ENCODE data around the gene PLP1.

DNA sequence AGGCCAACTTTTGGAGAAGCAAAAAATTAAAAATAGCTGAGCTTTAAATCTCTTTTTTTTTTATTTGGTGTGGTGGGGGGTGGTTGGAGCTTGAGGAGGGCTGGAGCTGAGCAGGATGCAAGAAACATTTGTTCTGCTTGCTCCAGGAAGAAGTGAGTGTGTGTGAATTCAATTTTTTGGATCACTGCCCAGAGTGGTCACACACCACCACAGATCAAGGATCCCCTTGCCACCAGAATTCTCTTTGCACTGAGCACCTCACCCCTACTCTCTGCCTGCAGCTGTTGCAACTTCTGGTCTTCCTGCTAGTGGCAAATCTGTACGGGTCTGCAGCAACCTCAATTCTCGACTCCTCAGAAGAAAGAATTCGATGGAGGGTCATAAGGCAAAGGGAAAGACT lies 19.9 kb upstream of the PLP1 start:
- TF ChIP-seq POLR2A (IDR thresholded peaks at IDR 0.05) = no peak
- TF ChIP-seq, protein P1, sequence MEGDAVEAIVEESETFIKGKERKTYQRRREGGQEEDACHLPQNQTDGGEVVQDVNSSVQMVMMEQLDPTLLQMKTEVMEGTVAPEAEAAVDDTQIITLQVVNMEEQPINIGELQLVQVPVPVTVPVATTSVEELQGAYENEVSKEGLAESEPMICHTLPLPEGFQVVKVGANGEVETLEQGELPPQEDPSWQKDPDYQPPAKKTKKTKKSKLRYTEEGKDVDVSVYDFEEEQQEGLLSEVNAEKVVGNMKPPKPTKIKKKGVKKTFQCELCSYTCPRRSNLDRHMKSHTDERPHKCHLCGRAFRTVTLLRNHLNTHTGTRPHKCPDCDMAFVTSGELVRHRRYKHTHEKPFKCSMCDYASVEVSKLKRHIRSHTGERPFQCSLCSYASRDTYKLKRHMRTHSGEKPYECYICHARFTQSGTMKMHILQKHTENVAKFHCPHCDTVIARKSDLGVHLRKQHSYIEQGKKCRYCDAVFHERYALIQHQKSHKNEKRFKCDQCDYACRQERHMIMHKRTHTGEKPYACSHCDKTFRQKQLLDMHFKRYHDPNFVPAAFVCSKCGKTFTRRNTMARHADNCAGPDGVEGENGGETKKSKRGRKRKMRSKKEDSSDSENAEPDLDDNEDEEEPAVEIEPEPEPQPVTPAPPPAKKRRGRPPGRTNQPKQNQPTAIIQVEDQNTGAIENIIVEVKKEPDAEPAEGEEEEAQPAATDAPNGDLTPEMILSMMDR (IDR thresholded peaks at IDR 0.05) = no peak
